Measurements from ENCODE around the gene KCTD11. TPM values are rescaled to one million over a fixed set of nuclear protein-coding genes. Genes with fewer than 3 reads are reported as not detected.

The KCTD11 gene
- 1 to 10 TPM; 3.6 to 7.0 (median 4.6) TPM for total RNA-seq

DNA sequence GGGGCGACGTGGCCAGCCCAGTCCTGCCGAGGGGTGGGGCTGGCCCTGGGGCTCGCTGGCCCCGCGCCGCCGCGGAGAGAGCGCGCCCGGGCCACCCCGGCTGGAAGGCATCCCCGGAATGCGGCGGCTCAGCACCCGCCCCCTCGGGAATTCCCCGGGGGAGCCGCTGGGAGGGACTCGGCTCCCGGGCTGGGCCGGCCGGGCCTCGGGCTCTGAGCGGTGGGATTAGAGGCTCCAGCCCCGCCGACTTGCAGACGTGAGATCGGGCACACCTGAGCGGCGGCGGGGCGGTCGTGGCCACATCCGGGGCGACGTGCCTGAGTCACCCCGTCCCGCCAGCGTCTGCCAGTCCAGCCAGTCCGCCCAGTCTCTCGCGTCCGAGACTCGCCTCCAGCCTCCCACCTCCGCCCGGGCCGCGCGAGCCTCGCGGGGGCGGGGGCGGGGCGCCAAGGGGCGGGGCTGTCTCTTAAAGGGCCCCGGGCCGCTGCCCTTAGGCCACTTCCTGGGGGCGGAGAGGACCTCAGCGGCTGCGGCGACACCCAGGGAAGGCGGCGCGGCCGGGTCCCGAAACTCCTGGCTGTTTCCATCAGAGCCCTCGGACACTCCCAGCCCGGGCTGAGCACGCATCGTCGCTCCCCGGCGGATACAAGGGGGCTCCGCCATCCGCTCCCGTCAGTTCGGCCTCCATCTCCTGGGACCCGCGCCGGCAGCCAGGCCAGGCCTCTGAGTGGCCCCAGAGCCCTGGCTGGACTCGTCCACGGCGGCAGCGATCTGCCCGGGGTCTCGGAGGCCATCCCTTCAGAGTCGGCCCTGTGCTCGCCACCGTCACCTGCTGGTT, at the start of gene KCTD11:
Gene KCTD11 (plus strand): TSS at position 498 of the 838 bp plus-strand sequence.
- no peaks in the 10 kb centered on the region for H3K27me3 ChIP-seq
- H3K4me1 ChIP-seq, result peaks cover 22 to 40% of the 10 kb centered on the region in 2 donors
- in situ Hi-C loops (cut with MboI; ENCODE audit: low sequenced_read_pairs in 4 of 4) (loop anchor here in 2 of 4 donors (25.0 kb wide), 2 partner anchors 160 to 185 kb away; partner anchors contain the start of gene TNFSF12 (in 1 of the 2)), intact Hi-C loops (cut with DNase I; ENCODE audit: low total_unique reads) (loop anchor here (1.0 to 2.0 kb wide), 6 partner anchors 51 to 335 kb away; partner anchors contain the start of genes POLR2A, SENP3, SLC2A4 and TP53)
- peak; percentile 72 to 75 for TF ChIP-seq POLR2A (IDR thresholded peaks at IDR 0.05)
- TF ChIP-seq, protein P1, sequence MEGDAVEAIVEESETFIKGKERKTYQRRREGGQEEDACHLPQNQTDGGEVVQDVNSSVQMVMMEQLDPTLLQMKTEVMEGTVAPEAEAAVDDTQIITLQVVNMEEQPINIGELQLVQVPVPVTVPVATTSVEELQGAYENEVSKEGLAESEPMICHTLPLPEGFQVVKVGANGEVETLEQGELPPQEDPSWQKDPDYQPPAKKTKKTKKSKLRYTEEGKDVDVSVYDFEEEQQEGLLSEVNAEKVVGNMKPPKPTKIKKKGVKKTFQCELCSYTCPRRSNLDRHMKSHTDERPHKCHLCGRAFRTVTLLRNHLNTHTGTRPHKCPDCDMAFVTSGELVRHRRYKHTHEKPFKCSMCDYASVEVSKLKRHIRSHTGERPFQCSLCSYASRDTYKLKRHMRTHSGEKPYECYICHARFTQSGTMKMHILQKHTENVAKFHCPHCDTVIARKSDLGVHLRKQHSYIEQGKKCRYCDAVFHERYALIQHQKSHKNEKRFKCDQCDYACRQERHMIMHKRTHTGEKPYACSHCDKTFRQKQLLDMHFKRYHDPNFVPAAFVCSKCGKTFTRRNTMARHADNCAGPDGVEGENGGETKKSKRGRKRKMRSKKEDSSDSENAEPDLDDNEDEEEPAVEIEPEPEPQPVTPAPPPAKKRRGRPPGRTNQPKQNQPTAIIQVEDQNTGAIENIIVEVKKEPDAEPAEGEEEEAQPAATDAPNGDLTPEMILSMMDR (IDR thresholded peaks at IDR 0.05 in 4 of 5, conservative IDR thresholded peaks at IDR 0.05 in 1 of 5), result peak in 3 of 5 experiments; percentile 58 to 74 (median 60)
- peak within 1 kb of the TSS; percentile 93 to 98 (median 96) for H3K27ac ChIP-seq
- H3K9me3 ChIP-seq, result no peaks in the 10 kb centered on the region
- no peaks in the 10 kb centered on the region for H3K36me3 ChIP-seq
- DNase-seq (peak; percentile 84 to 91), ATAC-seq (peak; percentile 70 to 81)
- peak within 1 kb of the TSS; percentile 71 to 100 (median 84) for H3K4me3 ChIP-seq

DNA sequence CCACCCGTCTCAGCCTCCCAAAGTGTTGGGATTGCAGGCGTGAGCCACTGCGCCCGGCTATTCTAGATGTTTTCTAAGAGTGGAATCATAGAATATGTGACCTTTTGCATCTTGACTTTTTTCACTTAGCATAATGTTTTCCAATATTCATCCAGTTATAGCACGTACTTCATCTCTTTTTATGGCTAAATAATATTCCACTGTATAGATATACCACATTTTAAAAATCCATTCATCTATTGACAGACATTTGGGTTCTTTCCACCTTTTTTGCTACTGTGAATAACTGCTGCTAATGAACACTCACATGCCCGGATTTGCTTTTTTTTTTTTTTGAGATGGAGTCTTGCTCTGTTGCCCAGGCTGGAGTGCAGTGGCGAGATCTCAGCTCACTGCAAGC, 47.8 kb upstream of the KCTD11 start:
- intact Hi-C loops (cut with DNase I; ENCODE audit: low total_unique reads), result loop anchor here (10.0 kb wide), 1 partner anchor 541 kb away; no protein-coding TSS in a partner anchor
- no peaks in the 10 kb centered on the region for H3K27me3 ChIP-seq

DNA sequence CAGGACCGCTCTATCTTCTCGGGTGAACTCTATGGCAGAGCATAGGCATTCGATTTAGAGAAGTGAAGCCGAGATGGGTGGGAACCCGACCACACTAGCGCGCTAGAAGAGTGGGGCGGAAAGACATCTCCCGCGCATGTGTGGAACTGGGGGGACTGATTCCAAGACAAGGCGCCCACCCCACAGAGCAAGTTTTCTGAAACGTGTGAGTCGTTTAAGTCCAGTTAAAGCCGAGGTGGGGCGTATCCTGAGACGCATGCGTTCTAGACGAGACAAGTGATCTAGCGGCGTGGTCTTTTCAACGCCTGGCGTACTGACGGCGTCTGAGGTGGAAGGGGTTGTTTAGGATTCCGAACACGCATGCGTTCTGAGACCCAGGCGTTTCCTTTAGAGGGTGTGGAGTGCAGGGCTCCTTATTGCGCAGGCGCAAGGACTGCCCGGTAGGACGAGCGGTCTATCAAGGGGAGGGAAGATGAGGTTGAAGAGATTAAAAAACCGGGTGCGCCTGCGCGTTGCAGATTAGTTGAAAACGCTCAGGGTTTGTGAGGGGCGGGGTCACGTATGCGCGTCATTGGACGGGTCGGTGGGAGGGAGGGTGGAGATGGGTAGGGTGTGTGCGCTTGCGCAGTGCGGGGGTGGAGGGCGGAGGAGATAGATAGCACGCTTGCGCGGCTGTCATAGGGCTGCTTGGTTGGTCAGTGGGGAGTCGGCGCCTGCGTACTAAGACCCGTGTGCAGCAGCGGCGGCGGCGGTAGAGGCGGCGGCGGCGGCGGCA, 44.9 kb upstream of the KCTD11 start, which contains the start of gene EIF5A:
Gene EIF5A (plus strand): TSS at position 718 of the 775 bp plus-strand sequence. CDS start 2,008 bp downstream, outside the sequence.
- DNase-seq, result peak; percentile 100
- Histone ChIP-seq H3K4me1 (peaks cover 29 to 31% of the 10 kb centered on the region in 2 donors), H3K27me3 (no peaks in the 10 kb centered on the region), H3K9me3 (no peaks in the 10 kb centered on the region), H3K4me3 (peak within 1 kb of the TSS; percentile 79 to 98 (median 84)), H3K36me3 (peaks cover 4 to 26% of the 10 kb centered on the region in 2 donors), H3K27ac (peak within 1 kb of the TSS; percentile 93 to 99 (median 98))
- TF ChIP-seq, protein P1 (IDR thresholded peaks at IDR 0.05 in 4 of 5, conservative IDR thresholded peaks at IDR 0.05 in 1 of 5), result no peak
- TF ChIP-seq POLR2A (IDR thresholded peaks at IDR 0.05), result peak; percentile 95 to 96
- intact Hi-C loops (cut with DNase I; ENCODE audit: low total_unique reads), result loop anchor here (1.0 to 10.0 kb wide), 7 partner anchors 22 to 538 kb away; partner anchors contain the start of genes ELP5, GABARAP, NEURL4 and POLR2A
- ATAC-seq, result peak; percentile 82 to 84
- in situ Hi-C loops (cut with MboI; ENCODE audit: low sequenced_read_pairs in 4 of 4), result loop anchor here in 1 of 4 donors (10.0 kb wide), 1 partner anchor 52 kb away; the partner anchor contains the start of genes CTDNEP1 and ELP5

More for the DNA sequence above, 47.8 kb upstream of the KCTD11 start:
- H3K4me3 ChIP-seq, result no peak overlapping the region
- DNase-seq (no peak), ATAC-seq (no peak)
- in situ Hi-C loops (cut with MboI; ENCODE audit: low sequenced_read_pairs in 4 of 4), result loop anchor here in 1 of 4 donors (10.0 kb wide), 1 partner anchor 49 kb away; the partner anchor contains the start of genes CTDNEP1 and ELP5
- peaks cover 4 to 7% of the 10 kb centered on the region in 2 donors for H3K4me1 ChIP-seq
- no peaks in the 10 kb centered on the region for H3K9me3 ChIP-seq
- no peak overlapping the region for H3K27ac ChIP-seq
- no peaks in the 10 kb centered on the region for H3K36me3 ChIP-seq
- TF ChIP-seq POLR2A (IDR thresholded peaks at IDR 0.05), result no peak
- TF ChIP-seq, protein P1 (IDR thresholded peaks at IDR 0.05 in 4 of 5, conservative IDR thresholded peaks at IDR 0.05 in 1 of 5), result no peak

All from gastrocnemius medialis (tissue), 4 donors.